ENCODE measurements around the gene ACTL10. TPM values are rescaled to one million over a fixed set of nuclear protein-coding genes. Genes with fewer than 3 reads are reported as not detected.

Gene ACTL10
- total RNA-seq, 2 donors from 2014 or later, result 3.9 to 8.0 TPM

DNA sequence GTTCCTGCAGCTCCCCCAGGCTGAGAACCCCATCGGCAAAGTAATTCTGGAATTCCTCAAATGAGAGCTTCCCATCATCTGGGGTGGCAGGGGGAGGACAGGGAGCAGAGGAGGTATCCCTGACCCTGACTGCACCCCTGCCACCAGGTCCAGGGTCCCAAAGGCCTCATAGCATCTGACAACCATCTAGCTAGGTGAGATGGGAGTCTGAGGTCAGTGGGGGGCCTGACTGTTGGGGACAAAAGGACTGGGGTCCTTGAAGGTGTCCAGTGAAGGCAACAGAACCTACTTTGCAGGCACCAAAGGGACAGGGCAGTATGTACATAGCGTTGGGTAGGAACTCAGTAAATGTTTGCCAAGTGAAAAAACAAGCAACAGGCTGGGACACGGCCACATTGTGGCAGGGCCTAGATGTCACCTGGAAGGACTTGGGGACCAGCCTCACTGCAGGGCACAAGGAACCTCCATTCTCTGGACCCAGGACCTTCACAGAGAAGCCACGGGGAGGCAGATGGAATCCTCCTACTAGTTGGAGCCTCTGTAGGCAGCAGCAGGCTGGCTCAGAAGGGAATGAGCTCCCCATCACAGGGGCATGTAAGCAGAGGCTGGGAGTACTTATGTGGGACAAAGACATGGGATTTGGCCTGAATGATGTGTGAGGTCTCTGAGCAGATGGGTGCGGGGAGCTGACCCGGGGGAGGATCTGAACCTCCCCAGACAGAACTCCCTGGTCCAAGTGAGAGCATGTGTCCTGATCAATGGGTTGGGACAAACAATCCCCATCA lies 4.2 kb downstream of the ACTL10 start:
- no peak overlapping the region for H3K4me3 ChIP-seq
- peaks cover 30% of the 10 kb centered on the region for H3K4me1 ChIP-seq
- no peaks in the 10 kb centered on the region for H3K36me3 ChIP-seq
- H3K9ac ChIP-seq (ENCODE audit: low read depth in 2 of 2, low read length in 2 of 2), result no peak overlapping the region
- H3K27me3 ChIP-seq, result no peaks in the 10 kb centered on the region
- no peaks in the 10 kb centered on the region for H3K9me3 ChIP-seq
- TF ChIP-seq, protein P1, sequence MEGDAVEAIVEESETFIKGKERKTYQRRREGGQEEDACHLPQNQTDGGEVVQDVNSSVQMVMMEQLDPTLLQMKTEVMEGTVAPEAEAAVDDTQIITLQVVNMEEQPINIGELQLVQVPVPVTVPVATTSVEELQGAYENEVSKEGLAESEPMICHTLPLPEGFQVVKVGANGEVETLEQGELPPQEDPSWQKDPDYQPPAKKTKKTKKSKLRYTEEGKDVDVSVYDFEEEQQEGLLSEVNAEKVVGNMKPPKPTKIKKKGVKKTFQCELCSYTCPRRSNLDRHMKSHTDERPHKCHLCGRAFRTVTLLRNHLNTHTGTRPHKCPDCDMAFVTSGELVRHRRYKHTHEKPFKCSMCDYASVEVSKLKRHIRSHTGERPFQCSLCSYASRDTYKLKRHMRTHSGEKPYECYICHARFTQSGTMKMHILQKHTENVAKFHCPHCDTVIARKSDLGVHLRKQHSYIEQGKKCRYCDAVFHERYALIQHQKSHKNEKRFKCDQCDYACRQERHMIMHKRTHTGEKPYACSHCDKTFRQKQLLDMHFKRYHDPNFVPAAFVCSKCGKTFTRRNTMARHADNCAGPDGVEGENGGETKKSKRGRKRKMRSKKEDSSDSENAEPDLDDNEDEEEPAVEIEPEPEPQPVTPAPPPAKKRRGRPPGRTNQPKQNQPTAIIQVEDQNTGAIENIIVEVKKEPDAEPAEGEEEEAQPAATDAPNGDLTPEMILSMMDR (IDR thresholded peaks at IDR 0.05), result no peak
- DNase-seq, result no peak
- H3K27ac ChIP-seq, result no peak overlapping the region
- intact Hi-C loops (cut with DNase I), result no loop called here

DNA sequence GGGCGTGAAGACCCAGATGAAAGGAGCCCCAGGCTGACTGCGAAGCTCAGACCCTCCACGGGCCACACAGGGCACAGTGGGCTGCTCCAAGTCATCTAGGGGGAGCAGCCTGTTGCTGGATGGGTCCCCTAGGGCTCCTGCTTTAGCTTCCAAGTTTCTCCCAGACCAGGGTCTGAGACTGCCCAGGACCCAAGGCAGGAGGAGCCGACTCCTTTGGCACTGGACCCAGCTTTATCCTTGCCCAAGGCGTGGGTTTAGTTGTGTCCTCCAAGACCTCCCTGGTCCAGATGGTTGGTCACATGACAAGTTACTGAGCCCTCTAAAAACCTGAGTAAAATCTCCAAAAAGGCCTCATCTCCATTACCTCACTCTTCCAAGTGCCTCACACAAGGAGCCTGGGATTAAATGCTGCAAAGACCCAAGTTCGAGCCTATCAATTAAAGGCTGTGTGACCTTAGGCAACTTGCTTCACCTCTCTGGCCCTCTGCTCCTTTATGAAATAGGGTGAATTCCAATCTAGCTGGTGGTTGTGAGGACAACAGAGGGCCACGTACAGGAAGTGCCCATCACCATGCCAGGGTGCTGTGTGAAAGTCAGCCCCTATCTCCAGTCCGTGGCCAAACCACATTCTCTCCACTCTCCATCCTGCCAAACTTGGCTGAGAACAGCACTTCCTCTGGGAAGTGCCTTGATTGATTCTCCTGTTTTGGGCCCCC lies 5.0 kb downstream of the ACTL10 start:
- H3K4me3 ChIP-seq, result no peak overlapping the region
- H3K36me3 ChIP-seq, result no peaks in the 10 kb centered on the region
- H3K9me3 ChIP-seq, result no peaks in the 10 kb centered on the region
- no peak overlapping the region for H3K9ac ChIP-seq (ENCODE audit: low read depth in 2 of 2, low read length in 2 of 2)
- peaks cover 25% of the 10 kb centered on the region for H3K4me1 ChIP-seq
- TF ChIP-seq, protein P1 (IDR thresholded peaks at IDR 0.05), result no peak
- no peak overlapping the region for H3K27ac ChIP-seq
- DNase-seq, result no peak
- no peaks in the 10 kb centered on the region for H3K27me3 ChIP-seq
- intact Hi-C loops (cut with DNase I), result no loop called here

DNA sequence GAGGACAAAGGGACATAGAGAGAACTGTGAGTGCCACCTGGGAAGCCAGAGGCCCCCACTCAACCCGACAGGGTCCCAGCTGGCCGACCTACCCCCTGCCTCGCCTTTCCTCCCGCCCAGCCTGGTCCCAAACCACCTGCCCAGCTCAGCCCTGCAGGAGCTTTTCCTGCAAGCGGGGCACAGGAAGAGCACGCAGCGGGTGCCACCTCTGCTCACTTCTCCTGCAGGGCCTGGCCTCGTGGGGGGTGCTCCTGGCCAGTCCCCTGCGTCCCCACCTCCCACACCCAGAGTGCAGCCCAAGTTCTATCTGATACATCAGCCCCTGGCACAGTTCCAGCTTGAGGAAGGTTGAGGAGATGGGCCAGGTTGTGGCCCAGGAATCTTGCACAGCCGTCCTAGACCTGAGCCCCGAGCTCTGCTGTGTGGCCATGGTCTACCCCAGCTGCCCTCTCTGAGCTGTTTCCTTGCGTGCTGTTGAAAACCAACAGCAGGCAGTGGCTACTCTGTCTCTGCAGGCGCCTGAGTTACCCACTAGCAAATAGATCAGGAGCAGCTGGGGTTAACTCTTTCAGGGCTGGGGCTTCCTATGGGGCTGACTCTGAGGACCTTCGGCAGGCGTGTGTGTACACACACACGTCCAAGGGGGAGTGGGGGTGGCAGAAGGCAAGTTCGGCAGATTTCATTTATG lies 5.8 kb downstream of the ACTL10 start:
- H3K9ac ChIP-seq (ENCODE audit: low read depth in 2 of 2, low read length in 2 of 2), result peak overlapping the region; percentile 30 to 84
- no peak overlapping the region for H3K27ac ChIP-seq
- no peaks in the 10 kb centered on the region for H3K36me3 ChIP-seq
- DNase-seq, result no peak
- H3K27me3 ChIP-seq, result no peaks in the 10 kb centered on the region
- TF ChIP-seq, protein P1 (IDR thresholded peaks at IDR 0.05), result no peak
- H3K4me1 ChIP-seq, result peaks cover 25% of the 10 kb centered on the region
- H3K9me3 ChIP-seq, result no peaks in the 10 kb centered on the region
- H3K4me3 ChIP-seq, result no peak overlapping the region
- intact Hi-C loops (cut with DNase I), result no loop called here

DNA sequence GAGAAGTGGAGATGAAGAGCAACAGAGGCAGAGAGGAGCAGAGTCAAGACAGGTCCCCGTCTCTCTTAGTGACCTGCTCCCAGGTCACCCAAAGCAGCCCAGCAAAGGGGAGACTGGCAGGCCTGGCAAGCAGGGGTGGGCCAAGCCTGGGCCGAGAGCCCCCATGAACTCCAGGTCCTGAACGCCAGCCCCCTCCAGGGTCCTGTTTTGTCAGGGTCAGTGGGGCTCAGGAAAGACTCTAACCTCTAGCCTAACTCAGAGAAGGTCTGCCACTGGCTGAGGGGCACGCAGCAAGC lies 6.3 kb downstream of the ACTL10 start:
- Histone ChIP-seq H3K36me3 (no peaks in the 10 kb centered on the region), H3K27me3 (no peaks in the 10 kb centered on the region), H3K9me3 (no peaks in the 10 kb centered on the region), H3K27ac (no peak overlapping the region), H3K4me3 (peak overlapping the region; percentile 54), H3K9ac (ENCODE audit: low read depth in 2 of 2, low read length in 2 of 2) (peak overlapping the region; percentile 84 to 88), H3K4me1 (peaks cover 20% of the 10 kb centered on the region)
- intact Hi-C loops (cut with DNase I), result no loop called here
- TF ChIP-seq, protein P1 (IDR thresholded peaks at IDR 0.05), result no peak
- no peak for DNase-seq

DNA sequence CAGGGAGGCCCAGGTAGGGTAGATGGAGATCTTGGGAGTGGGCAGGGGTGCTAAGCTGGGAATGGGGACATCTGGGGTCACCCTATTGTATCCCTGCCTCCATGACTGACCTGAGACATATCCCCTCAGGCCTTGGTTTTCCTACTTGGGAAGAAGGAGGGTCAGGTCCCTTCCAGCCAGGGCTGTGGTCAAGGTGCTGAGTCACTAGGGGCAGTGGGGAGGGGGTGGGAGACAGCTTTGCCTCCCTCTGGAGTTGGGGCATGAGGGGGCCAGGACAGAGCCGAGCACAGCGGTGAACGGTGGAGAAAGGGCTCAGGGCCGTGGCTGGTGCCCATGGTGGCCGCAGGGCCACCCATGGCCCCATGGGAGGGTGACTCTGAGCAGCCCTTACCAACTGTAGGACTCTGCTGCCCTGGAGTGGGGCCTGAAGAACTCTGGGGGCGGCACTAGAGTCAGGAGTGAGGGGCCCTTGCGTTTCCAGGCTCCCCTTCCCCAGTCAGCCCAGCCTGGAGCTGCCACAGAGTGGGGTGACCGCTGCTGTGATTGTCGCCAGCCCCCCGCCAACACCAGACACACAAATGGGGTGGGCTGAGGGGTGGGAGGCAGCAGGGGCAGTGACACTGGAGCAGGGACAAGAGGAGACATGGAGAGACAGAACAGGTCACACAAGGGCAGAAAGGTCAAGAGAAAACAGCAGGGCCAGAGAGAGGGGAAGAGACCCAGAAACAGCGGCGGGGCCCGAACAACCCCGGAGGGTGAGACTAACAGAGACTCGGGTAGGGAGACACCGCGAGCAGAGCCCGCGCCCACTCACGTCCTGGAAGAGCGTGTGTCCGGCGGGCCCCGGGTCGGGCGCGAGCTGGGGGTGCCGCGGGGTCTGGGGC lies 6.9 kb downstream of the ACTL10 start:
- H3K36me3 ChIP-seq, result no peaks in the 10 kb centered on the region
- no peak for DNase-seq
- peak overlapping the region; percentile 54 for H3K4me3 ChIP-seq
- H3K9ac ChIP-seq (ENCODE audit: low read depth in 2 of 2, low read length in 2 of 2), result peak overlapping the region; percentile 84 to 88
- H3K27ac ChIP-seq, result peak overlapping the region; percentile 65
- TF ChIP-seq, protein P1 (IDR thresholded peaks at IDR 0.05), result no peak
- no peaks in the 10 kb centered on the region for H3K9me3 ChIP-seq
- H3K4me1 ChIP-seq, result peaks cover 16% of the 10 kb centered on the region
- intact Hi-C loops (cut with DNase I), result no loop called here
- no peaks in the 10 kb centered on the region for H3K27me3 ChIP-seq
